ENCODE results near the gene SLC15A4. TPM values are rescaled to one million over a fixed set of nuclear protein-coding genes. Genes with fewer than 3 reads are reported as not detected.

The SLC15A4 gene
- total and polyA plus RNA-seq, 2 of the 13 experiments (the other 11 are each of a cell fraction or from before 2014, with no cell fraction given), result 17.3 to 22.7 TPM

GRCh38 chr12:128823916-128824839 lies at the start of gene SLC15A4 (continued):
- TF ChIP-seq ZNF317 (CRISPR knock-in tag; IDR thresholded peaks at IDR 0.05), result peak; percentile 68; the same call in 1 of the 2 replicates
- 0 out of 2 replicates have a peak, but pooled peaks have one; percentile 27 for TF ChIP-seq ZNF280D (CRISPR knock-in tag; IDR thresholded peaks at IDR 0.05)
- TF ChIP-seq RBFOX2 (IDR thresholded peaks at IDR 0.05; ENCODE audit: low read depth, low read length), result peak; percentile 94
- peak; percentile 77; the same call in 1 of the 2 replicates for TF ChIP-seq SIN3A (IDR thresholded peaks at IDR 0.05; ENCODE audit: borderline replicate concordance, low read depth, low read length)
- peak; percentile 81 for TF ChIP-seq RBM39 (IDR thresholded peaks at IDR 0.05; ENCODE audit: low read depth, low read length, poor library complexity, severe bottlenecking)
- TF ChIP-seq PHF20 (CRISPR knock-in tag; IDR thresholded peaks at IDR 0.05), result peak; percentile 72
- peak; percentile 72 for TF ChIP-seq ZNF687 (CRISPR knock-in tag; IDR thresholded peaks at IDR 0.05)
- TF ChIP-seq FUBP1 (CRISPR knock-in tag; IDR thresholded peaks at IDR 0.05; ENCODE audit: borderline replicate concordance), result no peak
- TF ChIP-seq ZNF441 (CRISPR knock-in tag; IDR thresholded peaks at IDR 0.05; ENCODE audit: borderline replicate concordance), result peak; percentile 54; the same call in 1 of the 2 replicates
- TF ChIP-seq REPIN1 (CRISPR knock-in tag; IDR thresholded peaks at IDR 0.05; ENCODE audit: borderline replicate concordance, low read depth), result peak; percentile 77
- 0 out of 2 replicates have a peak, but pooled peaks have one; percentile 12 for TF ChIP-seq CREB3 (CRISPR knock-in tag; IDR thresholded peaks at IDR 0.05)
- 0 out of 2 replicates have a peak, but pooled peaks have one; percentile 16 for TF ChIP-seq SRF (IDR thresholded peaks at IDR 0.05; ENCODE audit: low read depth, low read length)
- TF ChIP-seq ZNF543 (CRISPR knock-in tag; IDR thresholded peaks at IDR 0.05), result no peak
- TF ChIP-seq PLSCR1 (CRISPR knock-in tag; IDR thresholded peaks at IDR 0.05; ENCODE audit: borderline replicate concordance), result no peak
- 0 out of 2 replicates have a peak, but pooled peaks have one; percentile 57 for TF ChIP-seq ZNF580 (CRISPR knock-in tag; IDR thresholded peaks at IDR 0.05; ENCODE audit: borderline replicate concordance, low read depth)
